Stimulated activated naive CD4-positive, alpha-beta T cell (primary cell): ENCODE results near the gene FAM50B.

Experiments
- DNase-seq, 6 experiments: peaks; one replicate each; lab custom pipeline; 2025; lab: John Stamatoyannopoulos, UW

Gene FAM50B

GRCh38 chr6:3873051-3873450 lies 23.9 kb downstream of the FAM50B start:
- DNase-seq, result no peak

- DNase-seq, result no peak
Observed at GRCh38 chr6:3874069-3874468, 24.9 kb downstream of the FAM50B start.

- DNase-seq, result no peak
Observed at GRCh38 chr6:3875486-3875885, 26.3 kb downstream of the FAM50B start.

GRCh38 chr6:3876101-3876500 lies 26.9 kb downstream of the FAM50B start:
- no peak for DNase-seq

- no peak for DNase-seq
Observed at GRCh38 chr6:3876866-3877265, 27.7 kb downstream of the FAM50B start.

- no peak for DNase-seq
Observed at GRCh38 chr6:3878048-3878666, 29.0 kb downstream of the FAM50B start.

GRCh38 chr6:3879194-3879952 lies 30.2 kb downstream of the FAM50B start:
- no peak for DNase-seq

GRCh38 chr6:3881711-3882421 lies 32.7 kb downstream of the FAM50B start:
- DNase-seq, result no peak

GRCh38 chr6:3882431-3882830 lies 33.3 kb downstream of the FAM50B start:
- DNase-seq, result no peak

- DNase-seq, result no peak
Observed at GRCh38 chr6:3882866-3883265, 33.7 kb downstream of the FAM50B start.

GRCh38 chr6:3884007-3884745 lies 35.0 kb downstream of the FAM50B start:
- DNase-seq, result no peak

GRCh38 chr6:3885262-3886036 lies 36.3 kb downstream of the FAM50B start:
- no peak for DNase-seq

- no peak for DNase-seq
Observed at GRCh38 chr6:3887150-3887700, 38.1 kb downstream of the FAM50B start.

GRCh38 chr6:3888153-3888957 lies 39.2 kb downstream of the FAM50B start:
- DNase-seq, result no peak

GRCh38 chr6:3890047-3890446 lies 40.9 kb downstream of the FAM50B start:
- DNase-seq, result no peak

GRCh38 chr6:3891883-3892282 lies 42.7 kb downstream of the FAM50B start:
- no peak for DNase-seq

GRCh38 chr6:3892603-3893002 lies 43.4 kb downstream of the FAM50B start:
- DNase-seq, result no peak

GRCh38 chr6:3893487-3893886 lies 44.3 kb downstream of the FAM50B start:
- DNase-seq, result no peak

- no peak for DNase-seq
Observed at GRCh38 chr6:3893917-3894316, 44.7 kb downstream of the FAM50B start.

GRCh38 chr6:3894590-3895311 lies 45.6 kb downstream of the FAM50B start:
- no peak for DNase-seq
